Naive thymus-derived CD8-positive, alpha-beta T cell (primary cell): ENCODE data around the gene IPO8. TPM values are rescaled to one million over a fixed set of nuclear protein-coding genes. Genes with fewer than 3 reads are reported as not detected.

Experiments used
- ATAC-seq, 2 donors: fragments of 150-1000 bp; cut with Tn5 transposase in 1 of 2; sonication (Bioruptor Pico), chemical (Tn5 transposase) in 1 of 2; 1 replicate in 1 of 2; 2 replicates in 1 of 2; pipeline ENCODE4 v1.10.0; 2021; ENCODE audit warnings: mild to moderate bottlenecking in 2 of 2, moderate library complexity in 2 of 2
- POLR2A ChIA-PET: fragments of 350-600 bp; sonication (Branson Sonifier 250); formaldehyde crosslinking; loops from one replicate; lab custom pipeline; 2021; ENCODE audit warnings: antibody characterized with exemption; lab: Charles Lee
- DNase-seq, 10 donors: peaks; one replicate each; pipeline versions ENCODE4 v3.0.0 to v3.0.0-alpha.2; 2020 to 2022
- H3K27ac Mint-ChIP-seq, 10 donors: one replicate each; pipeline ENCODE4 v1.8.0; 2020 to 2022; ENCODE audit warnings: mild to moderate bottlenecking in 10 of 10, mixed read lengths in 10 of 10, moderate library complexity in 4 of 10, inconsistent platforms in 1 of 10
- H3K27me3 Mint-ChIP-seq, 5 donors: one replicate each; pipeline ENCODE4 v1.8.0; 2021 to 2022; ENCODE audit warnings: mixed read lengths in 5 of 5
- H3K36me3 Mint-ChIP-seq, 3 donors: one replicate each; pipeline ENCODE4 v1.8.0; 2020 to 2022; ENCODE audit warnings: mixed read lengths in 3 of 3, mild to moderate bottlenecking in 2 of 3, inconsistent platforms in 1 of 3
- H3K4me1 Mint-ChIP-seq, 4 donors: one replicate each; pipeline ENCODE4 v1.8.0; 2021 to 2022; ENCODE audit warnings: mixed read lengths in 4 of 4
- H3K4me3 Mint-ChIP-seq, 10 donors: one replicate each; pipeline ENCODE4 v1.8.0; 2020 to 2022; ENCODE audit warnings: mild to moderate bottlenecking in 10 of 10, mixed read lengths in 10 of 10, moderate library complexity in 6 of 10, inconsistent platforms in 1 of 10
- H3K9me3 Mint-ChIP-seq, 9 donors: one replicate each; pipeline ENCODE4 v1.8.0; 2020 to 2022; ENCODE audit warnings: mixed read lengths in 9 of 9, mild to moderate bottlenecking in 3 of 9, inconsistent platforms in 1 of 9, moderate library complexity in 1 of 9
- polyA plus RNA-seq, 3 donors: library from polyadenylated mRNA; unstranded; fragments of 300-500 nt; fragmentation: Illumina TruSeq; gene quantifications; one replicate each; pipeline ENCODE4 v1.2.3, GENCODE V29; 2021
- total RNA-seq, 8 experiments: library from RNA in 2 of 8; stranded (reverse) in 2 of 8; gene quantifications; one replicate each; pipeline ENCODE4 v1.2.3 and lab custom pipeline; 2021 to 2026

IPO8 gene
- total and polyA plus RNA-seq, 5 experiments from 2014 or later: 17.8 to 63.2 (median 19.5) TPM

- Mint-ChIP-seq H3K4me1 (peaks cover 0 to 1% (median under 1%) of the 10 kb centered on the region in 4 donors), H3K4me3 (no peak overlapping the region), H3K27ac (no peak overlapping the region), H3K36me3 (peaks cover 5 to 82% (median 26%) of the 10 kb centered on the region in 3 donors), H3K9me3 (no peaks in the 10 kb centered on the region), H3K27me3 (no peaks in the 10 kb centered on the region)
- DNase-seq: no peak
- ATAC-seq: no peak
- POLR2A ChIA-PET: no interaction called here
Measured at GRCh38 chr12:30678221-30678620, 17.4 kb downstream of the IPO8 start.

GRCh38 chr12:30661210-30661609, 34.5 kb downstream of the IPO8 start:
- POLR2A ChIA-PET: no interaction called here
- H3K36me3 Mint-ChIP-seq: peaks cover 5 to 81% (median 13%) of the 10 kb centered on the region in 3 donors
- peaks cover 0 to 6% (median 0%) of the 10 kb centered on the region in 4 donors for H3K4me1 Mint-ChIP-seq
- H3K9me3 Mint-ChIP-seq: no peaks in the 10 kb centered on the region
- ATAC-seq (no peak), DNase-seq (no peak)
- no peaks in the 10 kb centered on the region for H3K27me3 Mint-ChIP-seq
- no peak overlapping the region for H3K27ac Mint-ChIP-seq
- no peak overlapping the region for H3K4me3 Mint-ChIP-seq

- H3K9me3 Mint-ChIP-seq: no peaks in the 10 kb centered on the region
- H3K4me1 Mint-ChIP-seq: peaks cover 0 to 18% (median 2%) of the 10 kb centered on the region in 4 donors
- no peak overlapping the region for H3K4me3 Mint-ChIP-seq
- H3K27ac Mint-ChIP-seq: peak overlapping the region in 1 of 10 donors; percentile 13
- ATAC-seq (no peak), DNase-seq (no peak)
- H3K27me3 Mint-ChIP-seq: no peaks in the 10 kb centered on the region
- H3K36me3 Mint-ChIP-seq: peaks cover 0 to 79% (median 16%) of the 10 kb centered on the region in 3 donors
- POLR2A ChIA-PET: no interaction called here
Measured at GRCh38 chr12:30652034-30652696, 43.5 kb downstream of the IPO8 start.

GRCh38 chr12:30646821-30647220, 48.8 kb downstream of the IPO8 start:
- DNase-seq: no peak
- no peaks in the 10 kb centered on the region for H3K9me3 Mint-ChIP-seq
- ATAC-seq: no peak
- H3K4me3 Mint-ChIP-seq: no peak overlapping the region
- POLR2A ChIA-PET: no interaction called here
- no peaks in the 10 kb centered on the region for H3K27me3 Mint-ChIP-seq
- H3K4me1 Mint-ChIP-seq: peaks cover 0 to 20% (median under 1%) of the 10 kb centered on the region in 4 donors
- no peak overlapping the region for H3K27ac Mint-ChIP-seq
- H3K36me3 Mint-ChIP-seq: peaks cover 4 to 79% (median 25%) of the 10 kb centered on the region in 3 donors

- POLR2A ChIA-PET: no interaction called here
- ATAC-seq (no peak), DNase-seq (no peak)
- Mint-ChIP-seq H3K36me3 (peaks cover 4 to 77% (median 27%) of the 10 kb centered on the region in 3 donors), H3K4me3 (no peak overlapping the region), H3K9me3 (no peaks in the 10 kb centered on the region), H3K4me1 (peaks cover 0 to 20% (median under 1%) of the 10 kb centered on the region in 4 donors), H3K27me3 (no peaks in the 10 kb centered on the region), H3K27ac (peak overlapping the region in 3 of 10 donors; percentile 17 to 64 (median 31))
Measured at GRCh38 chr12:30643366-30643765, 52.3 kb downstream of the IPO8 start.

GRCh38 chr12:30640392-30640791, 55.3 kb downstream of the IPO8 start:
- no peaks in the 10 kb centered on the region for H3K27me3 Mint-ChIP-seq
- POLR2A ChIA-PET: no interaction called here
- no peak overlapping the region for H3K4me3 Mint-ChIP-seq
- DNase-seq: no peak
- peaks cover 4 to 78% (median 24%) of the 10 kb centered on the region in 3 donors for H3K36me3 Mint-ChIP-seq
- no peak overlapping the region for H3K27ac Mint-ChIP-seq
- H3K9me3 Mint-ChIP-seq: no peaks in the 10 kb centered on the region
- peaks cover 0 to 2% (median 0%) of the 10 kb centered on the region in 4 donors for H3K4me1 Mint-ChIP-seq
- no peak for ATAC-seq

GRCh38 chr12:30635385-30635784, 60.3 kb downstream of the IPO8 start:
- H3K4me3 Mint-ChIP-seq: no peak overlapping the region
- peaks cover 4 to 88% (median 27%) of the 10 kb centered on the region in 3 donors for H3K36me3 Mint-ChIP-seq
- H3K4me1 Mint-ChIP-seq: peaks cover 0 to 2% (median 0%) of the 10 kb centered on the region in 4 donors
- POLR2A ChIA-PET: no interaction called here
- no peak overlapping the region for H3K27ac Mint-ChIP-seq
- H3K9me3 Mint-ChIP-seq: no peaks in the 10 kb centered on the region
- no peak for ATAC-seq
- DNase-seq: no peak
- H3K27me3 Mint-ChIP-seq: no peaks in the 10 kb centered on the region

- H3K4me3 Mint-ChIP-seq: no peak overlapping the region
- H3K27ac Mint-ChIP-seq: peak overlapping the region in 1 of 10 donors; percentile 80
- DNase-seq (no peak), ATAC-seq (no peak)
- H3K27me3 Mint-ChIP-seq: no peaks in the 10 kb centered on the region
- peaks cover 4 to 79% (median 26%) of the 10 kb centered on the region in 3 donors for H3K36me3 Mint-ChIP-seq
- H3K9me3 Mint-ChIP-seq: no peaks in the 10 kb centered on the region
- H3K4me1 Mint-ChIP-seq: peaks cover 0 to 4% (median 0%) of the 10 kb centered on the region in 4 donors
- POLR2A ChIA-PET: no interaction called here
Measured at GRCh38 chr12:30631740-30632139, 63.9 kb downstream of the IPO8 start.

GRCh38 chr12:30630979-30631285, 64.7 kb downstream of the IPO8 start:
- H3K4me3 Mint-ChIP-seq: no peak overlapping the region
- ATAC-seq (no peak), DNase-seq (no peak)
- H3K27ac Mint-ChIP-seq: no peak overlapping the region
- peaks cover 0 to 4% (median 0%) of the 10 kb centered on the region in 4 donors for H3K4me1 Mint-ChIP-seq
- H3K36me3 Mint-ChIP-seq: peaks cover 4 to 71% (median 25%) of the 10 kb centered on the region in 3 donors
- H3K9me3 Mint-ChIP-seq: no peaks in the 10 kb centered on the region
- no peaks in the 10 kb centered on the region for H3K27me3 Mint-ChIP-seq
- POLR2A ChIA-PET: no interaction called here

GRCh38 chr12:30630076-30630978, 65.3 kb downstream of the IPO8 start:
- peaks cover 0 to 2% (median 0%) of the 10 kb centered on the region in 4 donors for H3K4me1 Mint-ChIP-seq
- no peak for ATAC-seq
- H3K27me3 Mint-ChIP-seq: no peaks in the 10 kb centered on the region
- peaks cover 4 to 65% (median 24%) of the 10 kb centered on the region in 3 donors for H3K36me3 Mint-ChIP-seq
- no peak for DNase-seq
- H3K4me3 Mint-ChIP-seq: no peak overlapping the region
- no peak overlapping the region for H3K27ac Mint-ChIP-seq
- POLR2A ChIA-PET: no interaction called here
- H3K9me3 Mint-ChIP-seq: no peaks in the 10 kb centered on the region

GRCh38 chr12:30626847-30627246, 68.8 kb downstream of the IPO8 start:
- ATAC-seq (no peak), DNase-seq (no peak)
- no peaks in the 10 kb centered on the region for H3K27me3 Mint-ChIP-seq
- H3K36me3 Mint-ChIP-seq: peaks cover 0 to 38% (median 13%) of the 10 kb centered on the region in 3 donors
- POLR2A ChIA-PET: no interaction called here
- no peak overlapping the region for H3K4me3 Mint-ChIP-seq
- peaks cover 0 to 2% (median 0%) of the 10 kb centered on the region in 4 donors for H3K4me1 Mint-ChIP-seq
- peak overlapping the region in 1 of 10 donors; percentile 30 for H3K27ac Mint-ChIP-seq
- no peaks in the 10 kb centered on the region for H3K9me3 Mint-ChIP-seq

GRCh38 chr12:30624009-30624408, 71.7 kb downstream of the IPO8 start:
- H3K27me3 Mint-ChIP-seq: no peaks in the 10 kb centered on the region
- DNase-seq: no peak
- peaks cover 0 to 2% (median 0%) of the 10 kb centered on the region in 4 donors for H3K4me1 Mint-ChIP-seq
- H3K27ac Mint-ChIP-seq: peak overlapping the region in 1 of 10 donors; percentile 30
- H3K9me3 Mint-ChIP-seq: no peaks in the 10 kb centered on the region
- POLR2A ChIA-PET: no interaction called here
- H3K4me3 Mint-ChIP-seq: no peak overlapping the region
- H3K36me3 Mint-ChIP-seq: peaks cover 0 to 9% (median 5%) of the 10 kb centered on the region in 3 donors
- no peak for ATAC-seq

- Mint-ChIP-seq H3K27ac (no peak overlapping the region), H3K4me3 (no peak overlapping the region), H3K4me1 (peaks cover 0 to 2% (median 0%) of the 10 kb centered on the region in 4 donors), H3K36me3 (peaks cover 0 to 3% (median 2%) of the 10 kb centered on the region in 3 donors), H3K9me3 (no peaks in the 10 kb centered on the region), H3K27me3 (no peaks in the 10 kb centered on the region)
- POLR2A ChIA-PET: no interaction called here
- ATAC-seq (no peak), DNase-seq (no peak)
Measured at GRCh38 chr12:30622509-30622908, 73.2 kb downstream of the IPO8 start.
